ENCODE results near the gene CLSTN2. TPM values are rescaled to one million over a fixed set of nuclear protein-coding genes. Genes with fewer than 3 reads are reported as not detected.

CLSTN2 gene
- total and polyA plus RNA-seq, 2 of the 4 experiments (the other 2 are of a cell fraction): under 0.01 to 0.07 TPM

DNA sequence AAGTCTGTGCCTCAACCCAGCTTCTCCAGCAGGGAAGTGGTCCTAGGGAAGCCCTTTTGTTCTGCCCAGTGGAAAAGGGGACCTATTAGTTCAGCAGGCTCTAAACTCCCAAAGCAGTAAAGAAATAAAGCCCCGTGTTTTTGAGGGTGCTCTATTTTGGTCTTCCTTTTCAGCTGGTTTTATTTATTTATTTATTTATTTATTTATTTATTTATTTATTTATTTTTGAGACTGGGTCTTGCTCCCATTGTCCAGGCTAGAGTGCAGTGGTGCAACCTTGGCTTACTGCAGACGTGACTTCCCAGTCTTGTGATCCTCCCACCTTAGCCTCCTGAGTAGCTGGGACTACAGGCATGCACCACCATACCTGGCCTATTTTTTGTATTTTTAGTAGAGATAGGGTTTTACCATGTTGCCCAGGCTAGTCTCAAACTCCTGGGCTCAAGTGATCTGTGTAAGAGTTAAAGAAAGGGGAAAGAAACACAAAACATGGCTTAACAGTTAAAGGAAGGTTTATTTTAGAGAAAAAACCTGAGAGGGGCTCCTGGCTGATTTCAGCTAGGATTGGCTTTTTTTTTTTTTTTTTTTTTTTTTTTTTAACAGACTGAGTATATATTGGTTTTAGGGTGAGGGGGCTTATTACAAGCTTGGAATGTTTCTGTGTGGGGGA, 154.6 kb downstream of the CLSTN2 start:
- no TSS peak for BruUV-seq (replicated peaks)
- no peaks in the 10 kb centered on the region for H3K4me1 ChIP-seq (ENCODE audit: control insufficient read depth, insufficient read depth, low read length)
- intact Hi-C loops (cut with micrococcal nuclease) (no loop called here), dilution Hi-C loops (cut with HindIII; ENCODE audit: low sequenced_read_pairs, unreplicated experiment) (no loop called here), in situ Hi-C loops (cut with MboI; ENCODE audit: low sequenced_read_pairs) (no loop called here)
- H4K8ac ChIP-seq (ENCODE audit: low read depth in 2 of 2, low read length in 2 of 2): no peak overlapping the region
- no peaks in the 10 kb centered on the region for H4K20me1 ChIP-seq (ENCODE audit: insufficient read depth, low read length)
- no peak overlapping the region for H2BK15ac ChIP-seq (ENCODE audit: low read depth, low read length)
- no peak overlapping the region for H3K18ac ChIP-seq (ENCODE audit: low read depth, low read length)
- no peaks in the 10 kb centered on the region for H3K79me1 ChIP-seq (ENCODE audit: low read depth in 1 of 2, low read length in 2 of 2)
- H2AK5ac ChIP-seq (ENCODE audit: low read depth, low read length): no peak overlapping the region
- no peak overlapping the region for H2BK120ac ChIP-seq (ENCODE audit: low read depth, low read length)
- no peak overlapping the region for H3K4ac ChIP-seq (ENCODE audit: low read depth, low read length)
- H2AK9ac ChIP-seq (replicated peaks; ENCODE audit: low read depth, low read length, poor library complexity): no peak overlapping the region
- ChIA-PET POLR2A (ENCODE audit: unreplicated experiment) (no interaction called here), CTCF (no interaction called here)
- no peak for TF ChIP-seq MXI1 (IDR thresholded peaks at IDR 0.05; ENCODE audit: borderline replicate concordance, low read depth, low read length)
- no peak for TF ChIP-seq SMC3 (IDR thresholded peaks at IDR 0.05; ENCODE audit: low read depth, low read length)
- TF ChIP-seq NFE2L2 (IDR thresholded peaks at IDR 0.05; ENCODE audit: low read depth, low read length): no peak
- no peak for TF ChIP-seq RFX5 (IDR thresholded peaks at IDR 0.05; ENCODE audit: low read depth, low read length)
- TF ChIP-seq MAZ (IDR thresholded peaks at IDR 0.05; ENCODE audit: borderline replicate concordance, low read depth, low read length): no peak
- TF ChIP-seq CTCF (conservative IDR thresholded peaks at IDR 0.05; ENCODE audit: low read depth, low read length): no peak
- TF ChIP-seq RCOR1 (IDR thresholded peaks at IDR 0.05; ENCODE audit: insufficient replicate concordance, low read length): no peak
- no peak for TF ChIP-seq BHLHE40 (IDR thresholded peaks at IDR 0.05; ENCODE audit: low read depth, low read length)
- TF ChIP-seq FOS (IDR thresholded peaks at IDR 0.05; ENCODE audit: low read depth, low read length): no peak
- TF ChIP-seq RAD21 (IDR thresholded peaks at IDR 0.05; ENCODE audit: low read length): no peak
- no peaks in the 10 kb centered on the region for H3K9me1 ChIP-seq (ENCODE audit: insufficient read depth, low read length)
- no peak overlapping the region for H3K56ac ChIP-seq (ENCODE audit: extremely low read depth, insufficient read depth, low read length)
- no peak overlapping the region for H2BK5ac ChIP-seq (ENCODE audit: low read depth, low read length, poor library complexity, severe bottlenecking)
- H3K36me3 ChIP-seq (ENCODE audit: control insufficient read depth, insufficient read depth, low read length): no peaks in the 10 kb centered on the region
- H4K5ac ChIP-seq (ENCODE audit: low read depth, low read length): no peak overlapping the region
- no CpG with 5 or more reads among the region's 2 CpGs for WGBS, 2 experiments (ENCODE audit: extremely low coverage in 2 of 2, insufficient read length in 1 of 2)
- H3K9me3 ChIP-seq (ENCODE audit: control insufficient read depth, insufficient read depth, low read length): peaks cover 2% of the 10 kb centered on the region
- H3K27ac ChIP-seq (ENCODE audit: insufficient read depth, low read length): no peak overlapping the region
- H3K23ac ChIP-seq (ENCODE audit: low read depth, low read length): no peak overlapping the region
- no peak overlapping the region for H3K9ac ChIP-seq (ENCODE audit: low read depth, low read length)
- no peak overlapping the region for H2BK20ac ChIP-seq (ENCODE audit: low read depth, low read length)
- no peak overlapping the region for H4K91ac ChIP-seq (ENCODE audit: insufficient read depth, low read depth, low read length)
- no peak overlapping the region for H3K4me2 ChIP-seq (ENCODE audit: low read depth, low read length)
- ATAC-seq (ENCODE audit: low read depth) (no peak), DNase-seq (no peak)
- no peak overlapping the region for H3K4me3 ChIP-seq (ENCODE audit: insufficient read depth, low read depth, low read length)
- no peaks in the 10 kb centered on the region for H3K27me3 ChIP-seq (ENCODE audit: control insufficient read depth, insufficient read depth, low read length)
- no peak overlapping the region for H3K14ac ChIP-seq (replicated peaks; ENCODE audit: low read depth, low read length)
- H2AFZ ChIP-seq (replicated peaks; ENCODE audit: low read length, poor library complexity): no peak overlapping the region

All from IMR-90 (cell line).